Measurements from ENCODE around the gene FADS6. TPM values are rescaled to one million over a fixed set of nuclear protein-coding genes. Genes with fewer than 3 reads are reported as not detected.

FADS6 gene
- total RNA-seq, 1 experiment from 2014 or later: 1.2 TPM

DNA sequence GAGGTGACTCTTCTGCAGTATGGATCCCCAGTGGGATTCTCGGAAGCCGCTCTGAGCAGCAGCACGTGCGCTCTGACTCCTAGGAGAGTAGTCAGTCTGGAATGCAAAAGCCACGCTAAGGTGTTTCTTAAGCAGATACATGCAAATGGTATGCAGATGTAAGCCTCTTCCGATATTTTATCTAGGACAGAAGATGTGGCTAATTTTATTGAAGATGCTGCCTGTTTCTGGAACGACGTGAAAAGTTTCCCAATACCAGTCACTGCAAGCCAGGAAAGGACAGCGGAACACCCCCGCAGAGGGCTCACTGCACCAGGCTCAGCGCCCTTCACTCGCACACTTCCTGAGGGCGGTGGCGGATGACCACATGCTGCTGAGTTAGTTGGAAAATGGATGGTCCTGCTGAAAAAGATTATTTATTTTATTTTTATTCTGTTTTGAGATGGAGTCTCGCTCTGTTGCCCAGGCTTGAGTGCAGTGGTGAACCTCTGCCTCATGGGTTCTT, 10.1 kb downstream of the FADS6 start:
- Mint-ChIP-seq H3K4me3 (no peak overlapping the region), H3K9me3 (no peaks in the 10 kb centered on the region), H3K4me1 (peaks cover 13 to 21% of the 10 kb centered on the region in 2 experiments), H3K27me3 (ENCODE audit: low read depth) (peaks cover 51% of the 10 kb centered on the region), H3K27ac (no peak overlapping the region), H3K36me3 (ENCODE audit: insufficient read depth in 1 of 3, low read depth in 3 of 3) (no peaks in the 10 kb centered on the region)
- H3K23ac ChIP-seq (ENCODE audit: insufficient read length, low read depth, low read length): no peak overlapping the region
- no peak overlapping the region for H3K4me2 ChIP-seq (ENCODE audit: insufficient read depth, insufficient read length, low read length)
- no peak overlapping the region for H2BK120ac ChIP-seq (ENCODE audit: low read depth, low read length, poor library complexity, severe bottlenecking)
- no peak overlapping the region for H2BK12ac ChIP-seq (ENCODE audit: insufficient read length, low read depth, low read length)
- no peak overlapping the region for H3T11ph ChIP-seq (ENCODE audit: low read length)
- no peaks in the 10 kb centered on the region for H3K9me3 ChIP-seq (ENCODE audit: control insufficient read depth, low read depth, low read length)
- H4K20me1 ChIP-seq (ENCODE audit: control insufficient read depth, insufficient read depth, insufficient read length): no peaks in the 10 kb centered on the region
- TF ChIP-seq, protein P1, sequence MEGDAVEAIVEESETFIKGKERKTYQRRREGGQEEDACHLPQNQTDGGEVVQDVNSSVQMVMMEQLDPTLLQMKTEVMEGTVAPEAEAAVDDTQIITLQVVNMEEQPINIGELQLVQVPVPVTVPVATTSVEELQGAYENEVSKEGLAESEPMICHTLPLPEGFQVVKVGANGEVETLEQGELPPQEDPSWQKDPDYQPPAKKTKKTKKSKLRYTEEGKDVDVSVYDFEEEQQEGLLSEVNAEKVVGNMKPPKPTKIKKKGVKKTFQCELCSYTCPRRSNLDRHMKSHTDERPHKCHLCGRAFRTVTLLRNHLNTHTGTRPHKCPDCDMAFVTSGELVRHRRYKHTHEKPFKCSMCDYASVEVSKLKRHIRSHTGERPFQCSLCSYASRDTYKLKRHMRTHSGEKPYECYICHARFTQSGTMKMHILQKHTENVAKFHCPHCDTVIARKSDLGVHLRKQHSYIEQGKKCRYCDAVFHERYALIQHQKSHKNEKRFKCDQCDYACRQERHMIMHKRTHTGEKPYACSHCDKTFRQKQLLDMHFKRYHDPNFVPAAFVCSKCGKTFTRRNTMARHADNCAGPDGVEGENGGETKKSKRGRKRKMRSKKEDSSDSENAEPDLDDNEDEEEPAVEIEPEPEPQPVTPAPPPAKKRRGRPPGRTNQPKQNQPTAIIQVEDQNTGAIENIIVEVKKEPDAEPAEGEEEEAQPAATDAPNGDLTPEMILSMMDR (conservative IDR thresholded peaks at IDR 0.05): no peak
- no peak overlapping the region for H2BK20ac ChIP-seq (ENCODE audit: low read depth, low read length, poor library complexity, severe bottlenecking)
- no peak overlapping the region for H2AFZ ChIP-seq (ENCODE audit: low read length)
- no peak for DNase-seq
- no peak overlapping the region for H4K5ac ChIP-seq (ENCODE audit: insufficient read length, low read depth, low read length)
- no peak overlapping the region for H2BK5ac ChIP-seq (ENCODE audit: insufficient read length, low read length)
- no peaks in the 10 kb centered on the region for H3K79me1 ChIP-seq (ENCODE audit: insufficient read depth, low read depth, low read length, poor library complexity, severe bottlenecking)
- no peak overlapping the region for H3K27ac ChIP-seq (ENCODE audit: insufficient read length, low read depth, low read length)
- H3K27me3 ChIP-seq (ENCODE audit: insufficient read depth, low read length): no peaks in the 10 kb centered on the region; the same call in 1 of the 2 replicates
- no peak overlapping the region for H3K4ac ChIP-seq (ENCODE audit: low read depth, low read length)
- H3K14ac ChIP-seq (ENCODE audit: insufficient read depth, low read length): no peak overlapping the region; the same call in 1 of the 2 replicates
- H4K8ac ChIP-seq (replicated peaks; ENCODE audit: insufficient read length, low read depth, low read length): no peak overlapping the region
- H4K91ac ChIP-seq (ENCODE audit: insufficient read length, low read depth, low read length): no peak overlapping the region
- no peak overlapping the region for H3K56ac ChIP-seq (ENCODE audit: insufficient read length, low read depth, low read length)
- no peaks in the 10 kb centered on the region for H3K79me2 ChIP-seq (ENCODE audit: insufficient read depth, low read length)
- no peaks in the 10 kb centered on the region for H3K23me2 ChIP-seq (ENCODE audit: insufficient read length, low read depth, low read length, poor library complexity, severe bottlenecking)
- H3K9ac ChIP-seq (ENCODE audit: extremely low read depth, insufficient read length, low read length): no peak overlapping the region
- H2AK5ac ChIP-seq (ENCODE audit: insufficient read length, low read length): no peak overlapping the region
- no CpG with 5 or more reads among the region's 15 CpGs for WGBS (ENCODE audit: extremely low coverage, insufficient read length, low lambda C conversion rate)
- no peak overlapping the region for H2BK15ac ChIP-seq (ENCODE audit: low read depth, low read length)
- H3K18ac ChIP-seq (ENCODE audit: insufficient read length, low read depth, low read length): peak overlapping the region; percentile 11
- H3K4me1 ChIP-seq (ENCODE audit: insufficient read depth, low read length): no peaks in the 10 kb centered on the region; the same call in 1 of the 2 replicates
